Measurements from ENCODE around the gene COG5.

DNA sequence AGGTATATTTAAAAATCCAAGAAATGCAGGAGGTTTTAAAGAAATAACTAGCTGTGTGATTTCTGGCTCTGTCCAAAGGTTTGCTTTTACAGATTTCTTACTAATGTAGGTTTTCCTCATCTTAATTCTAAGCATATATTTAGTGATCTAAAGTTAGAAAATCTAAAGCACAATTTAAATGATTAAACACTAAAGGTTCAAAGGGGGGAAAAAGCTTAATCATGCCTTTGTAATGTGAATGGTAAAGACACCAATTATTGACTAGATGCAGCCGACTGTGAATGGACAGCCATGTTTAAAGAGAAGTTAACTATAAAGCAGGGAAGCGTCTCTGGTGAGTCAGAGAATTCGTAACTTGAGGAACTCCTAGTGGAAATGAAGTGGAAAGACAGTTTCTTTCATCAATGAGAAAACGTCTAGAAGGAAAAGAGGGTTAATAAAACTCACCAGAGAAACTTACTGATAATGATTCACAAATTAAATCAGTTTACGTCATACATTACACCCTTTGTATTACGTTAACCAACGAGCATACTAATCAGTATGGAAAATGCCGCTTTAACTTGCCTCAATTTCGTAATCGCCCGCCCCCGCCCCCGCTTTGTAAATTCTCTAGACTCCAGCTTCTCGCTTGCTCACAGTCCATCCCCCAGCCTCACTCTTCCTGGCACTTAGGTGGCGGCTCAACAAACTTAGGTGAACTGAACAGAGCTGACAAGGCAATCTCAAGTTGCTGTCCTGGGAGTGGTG, 396.1 kb downstream of the COG5 start:
- no peak for TF ChIP-seq SIX5 (IDR thresholded peaks at IDR 0.05; ENCODE audit: low read depth, low read length)
- TF ChIP-seq, protein P1, sequence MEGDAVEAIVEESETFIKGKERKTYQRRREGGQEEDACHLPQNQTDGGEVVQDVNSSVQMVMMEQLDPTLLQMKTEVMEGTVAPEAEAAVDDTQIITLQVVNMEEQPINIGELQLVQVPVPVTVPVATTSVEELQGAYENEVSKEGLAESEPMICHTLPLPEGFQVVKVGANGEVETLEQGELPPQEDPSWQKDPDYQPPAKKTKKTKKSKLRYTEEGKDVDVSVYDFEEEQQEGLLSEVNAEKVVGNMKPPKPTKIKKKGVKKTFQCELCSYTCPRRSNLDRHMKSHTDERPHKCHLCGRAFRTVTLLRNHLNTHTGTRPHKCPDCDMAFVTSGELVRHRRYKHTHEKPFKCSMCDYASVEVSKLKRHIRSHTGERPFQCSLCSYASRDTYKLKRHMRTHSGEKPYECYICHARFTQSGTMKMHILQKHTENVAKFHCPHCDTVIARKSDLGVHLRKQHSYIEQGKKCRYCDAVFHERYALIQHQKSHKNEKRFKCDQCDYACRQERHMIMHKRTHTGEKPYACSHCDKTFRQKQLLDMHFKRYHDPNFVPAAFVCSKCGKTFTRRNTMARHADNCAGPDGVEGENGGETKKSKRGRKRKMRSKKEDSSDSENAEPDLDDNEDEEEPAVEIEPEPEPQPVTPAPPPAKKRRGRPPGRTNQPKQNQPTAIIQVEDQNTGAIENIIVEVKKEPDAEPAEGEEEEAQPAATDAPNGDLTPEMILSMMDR (IDR thresholded peaks at IDR 0.05; ENCODE audit: control extremely low read depth in 1 of 3, insufficient read depth in 1 of 3, low read depth in 1 of 3, low read length in 3 of 3): peak in 1 of 3 experiments; percentile 44; a peak in 2 of 4 replicates
